GM23338 (cell line): ENCODE measurements around the gene LCNL1.

Experiments used
- CREB1 ChIP-seq: fragments of 250-450 bp; sonication (Bioruptor Pico); IDR thresholded peaks from 2 replicates; pipeline ENCODE4 v1.5.0; 2020; ENCODE audit warnings: low read depth, mild to moderate bottlenecking, moderate library complexity
- CTCF ChIP-seq, 2 experiments: fragments of 200-600 bp in 1 of 2; sonication (generic) in 1 of 2; conservative IDR thresholded peaks; 2 replicates each; pipeline versions ENCODE4 v1.5.1 to v1.6.1; 2016 to 2017; ENCODE audit warnings: antibody characterized with exemption in 2 of 2, low read depth in 2 of 2, mild to moderate bottlenecking in 2 of 2, moderate library complexity in 1 of 2
- EZH2 ChIP-seq: fragments of 200-600 bp; sonication (generic); IDR thresholded peaks from one replicate; pipeline ENCODE4 v1.8.0; 2017; ENCODE audit warnings: antibody characterized with exemption, mild to moderate bottlenecking, low read depth; ENCODE audit not compliant: unreplicated experiment
- EZH2phosphoT487 ChIP-seq: fragments of 200-600 bp; sonication (generic); IDR thresholded peaks from one replicate; pipeline ENCODE4 v1.8.1; 2018; ENCODE audit warnings: antibody characterized with exemption; ENCODE audit not compliant: unreplicated experiment
- JUNB ChIP-seq: IDR thresholded peaks from one replicate; pipeline ENCODE4 v1.6.1; 2016; ENCODE audit warnings: antibody characterized with exemption; ENCODE audit not compliant: unreplicated experiment
- NANOG ChIP-seq: IDR thresholded peaks from 2 replicates; pipeline ENCODE4 v1.6.1; 2016; ENCODE audit warnings: antibody characterized with exemption, borderline replicate concordance
- POLR2AphosphoS5 ChIP-seq: IDR thresholded peaks from 2 replicates; pipeline ENCODE4 v1.6.1; 2016; ENCODE audit warnings: antibody characterized with exemption, low read depth
- REST ChIP-seq: IDR thresholded peaks from one replicate; pipeline ENCODE4 v1.6.1; 2018; ENCODE audit warnings: antibody characterized with exemption; ENCODE audit not compliant: unreplicated experiment
- STAT1 ChIP-seq: IDR thresholded peaks from one replicate; pipeline ENCODE4 v1.6.1; 2016; ENCODE audit warnings: antibody characterized with exemption; ENCODE audit not compliant: unreplicated experiment
- ZNF114 ChIP-seq: fragments of 250-450 bp; sonication (Bioruptor Pico); IDR thresholded peaks from 2 replicates; pipeline ENCODE4 v1.5.0; 2020; ENCODE audit warnings: mild to moderate bottlenecking, moderate library complexity

GRCh38 chr9:136958473-136958872 is 24.3 kb upstream of the LCNL1 start:
- TF ChIP-seq CTCF (conservative IDR thresholded peaks at IDR 0.05; ENCODE audit: low read depth in 2 of 2): no peak
- no peak for TF ChIP-seq CREB1 (CRISPR knock-in tag)
- no peak for TF ChIP-seq EZH2phosphoT487
- no peak for TF ChIP-seq ZNF114 (CRISPR knock-in tag)
- TF ChIP-seq REST: no peak
- TF ChIP-seq EZH2: no peak
- TF ChIP-seq POLR2AphosphoS5: no peak
- no peak for TF ChIP-seq JUNB
- TF ChIP-seq NANOG: no peak
- TF ChIP-seq STAT1: no peak
